ENCODE measurements around the gene EXOC6B. TPM values are rescaled to one million over a fixed set of nuclear protein-coding genes. Genes with fewer than 3 reads are reported as not detected.
A peak's percentile ranks its signal among the peaks of the same experiment; 100 is the strongest.

The EXOC6B gene
- total RNA-seq, 4 donors from 2014 or later: 14.1 to 107 (median 38.5) TPM

DNA sequence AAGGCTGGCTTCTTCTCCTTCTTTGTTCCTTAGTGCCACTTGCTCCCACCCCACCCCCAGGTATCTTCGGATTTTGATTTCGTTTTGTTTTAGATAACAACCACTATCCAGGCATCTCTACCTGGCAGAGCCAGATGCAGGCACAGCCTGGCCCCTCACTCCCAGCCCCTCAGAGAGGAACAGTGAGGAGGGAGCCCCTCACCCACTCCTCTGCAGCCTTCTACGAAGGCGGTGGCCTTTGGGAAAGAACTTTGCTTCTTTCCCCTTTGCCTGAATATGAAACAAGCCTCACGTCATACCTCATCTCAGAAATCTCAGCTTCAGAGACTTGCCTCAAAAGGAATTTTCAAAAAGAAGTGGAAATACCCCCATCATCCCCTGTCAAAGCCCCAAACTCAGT is 671.9 kb downstream of the EXOC6B start:
- Histone ChIP-seq H3K27me3 (peaks cover 0 to 8% of the 10 kb centered on the region in 2 donors), H3K9me3 (no peaks in the 10 kb centered on the region), H3K27ac (no peak overlapping the region), H3K36me3 (no peaks in the 10 kb centered on the region), H3K4me1 (peaks cover 0 to 11% of the 10 kb centered on the region in 2 donors), H3K4me3 (no peak overlapping the region)
- TF ChIP-seq POLR2A (IDR thresholded peaks at IDR 0.05): no peak
- TF ChIP-seq, protein P1, sequence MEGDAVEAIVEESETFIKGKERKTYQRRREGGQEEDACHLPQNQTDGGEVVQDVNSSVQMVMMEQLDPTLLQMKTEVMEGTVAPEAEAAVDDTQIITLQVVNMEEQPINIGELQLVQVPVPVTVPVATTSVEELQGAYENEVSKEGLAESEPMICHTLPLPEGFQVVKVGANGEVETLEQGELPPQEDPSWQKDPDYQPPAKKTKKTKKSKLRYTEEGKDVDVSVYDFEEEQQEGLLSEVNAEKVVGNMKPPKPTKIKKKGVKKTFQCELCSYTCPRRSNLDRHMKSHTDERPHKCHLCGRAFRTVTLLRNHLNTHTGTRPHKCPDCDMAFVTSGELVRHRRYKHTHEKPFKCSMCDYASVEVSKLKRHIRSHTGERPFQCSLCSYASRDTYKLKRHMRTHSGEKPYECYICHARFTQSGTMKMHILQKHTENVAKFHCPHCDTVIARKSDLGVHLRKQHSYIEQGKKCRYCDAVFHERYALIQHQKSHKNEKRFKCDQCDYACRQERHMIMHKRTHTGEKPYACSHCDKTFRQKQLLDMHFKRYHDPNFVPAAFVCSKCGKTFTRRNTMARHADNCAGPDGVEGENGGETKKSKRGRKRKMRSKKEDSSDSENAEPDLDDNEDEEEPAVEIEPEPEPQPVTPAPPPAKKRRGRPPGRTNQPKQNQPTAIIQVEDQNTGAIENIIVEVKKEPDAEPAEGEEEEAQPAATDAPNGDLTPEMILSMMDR (IDR thresholded peaks at IDR 0.05): no peak
- intact Hi-C loops (cut with DNase I; ENCODE audit: low total_unique reads): loop anchor here (5.0 kb wide), 1 partner anchor 607 kb away; no protein-coding TSS in a partner anchor
- DNase-seq: no peak

DNA sequence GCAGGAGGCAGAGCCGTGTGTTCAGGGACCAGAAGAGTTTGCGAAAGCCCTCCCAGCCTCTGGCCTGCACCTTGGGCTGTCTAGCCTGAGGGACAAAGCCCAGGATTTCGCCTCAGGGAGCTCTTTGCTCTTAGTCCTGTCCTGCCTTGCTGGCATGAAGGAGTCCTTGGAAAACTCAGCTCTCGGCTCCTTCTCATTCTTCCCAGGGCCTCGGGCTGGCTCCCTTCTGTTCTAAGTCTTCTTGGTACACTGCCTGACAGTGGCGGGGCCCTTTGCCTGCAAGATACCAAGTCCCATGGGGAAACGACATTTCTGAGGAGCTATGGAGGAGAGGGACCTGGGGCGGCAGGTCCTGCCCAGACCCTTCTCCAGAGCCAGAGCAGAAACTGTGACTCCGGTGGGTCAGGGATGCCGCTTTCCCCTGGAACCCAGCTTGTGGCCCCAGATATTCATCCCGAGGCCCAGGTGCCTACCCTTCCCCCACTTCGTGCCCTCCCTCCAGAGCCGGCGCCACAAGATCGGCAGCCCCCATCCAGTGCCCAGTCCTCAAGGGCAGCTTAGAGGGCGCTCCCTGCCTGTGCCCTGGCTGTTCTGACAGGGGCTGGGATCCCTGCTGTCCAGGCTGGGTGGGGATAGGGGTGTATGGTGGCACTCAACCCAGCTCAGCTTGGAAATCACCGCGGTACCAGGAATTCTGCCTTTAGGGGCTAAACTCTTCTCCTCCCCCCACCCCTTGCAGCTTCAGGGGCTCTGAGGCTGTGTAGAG is 672.6 kb downstream of the EXOC6B start:
- Histone ChIP-seq H3K4me1 (peaks cover 0 to 14% of the 10 kb centered on the region in 2 donors), H3K27me3 (peaks cover under 1 to 8% of the 10 kb centered on the region in 2 donors), H3K4me3 (no peak overlapping the region), H3K9me3 (no peaks in the 10 kb centered on the region), H3K36me3 (no peaks in the 10 kb centered on the region), H3K27ac (no peak overlapping the region)
- TF ChIP-seq, protein P1 (IDR thresholded peaks at IDR 0.05): no peak
- no peak for TF ChIP-seq POLR2A (IDR thresholded peaks at IDR 0.05)
- intact Hi-C loops (cut with DNase I; ENCODE audit: low total_unique reads): loop anchor here (5.0 kb wide), 1 partner anchor 606 kb away; no protein-coding TSS in a partner anchor
- peak in 1 of 2 donors; percentile 8 for DNase-seq

DNA sequence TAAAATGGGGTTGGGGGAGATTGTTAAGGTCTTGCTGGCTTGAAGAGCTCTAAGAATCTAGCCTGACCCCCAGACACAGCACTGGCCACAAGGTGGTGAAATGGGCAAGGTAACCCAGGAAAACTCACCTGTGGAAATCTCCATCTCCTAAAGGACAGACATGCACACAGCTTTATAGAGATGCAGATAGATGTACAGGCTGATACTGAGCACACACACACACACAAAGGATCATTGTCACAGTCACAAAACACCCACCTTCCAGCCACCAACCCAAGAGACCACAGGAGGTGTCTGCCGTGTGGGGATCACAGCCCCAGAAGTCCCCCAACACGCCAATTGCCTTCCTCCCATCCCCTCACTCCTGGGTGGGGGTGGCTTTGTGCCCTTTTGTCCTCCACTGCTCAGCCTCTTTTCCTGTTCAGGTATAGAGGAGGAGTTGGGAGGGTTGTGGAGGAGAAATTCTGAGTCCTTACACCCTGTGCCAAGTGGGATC is 674.9 kb downstream of the EXOC6B start:
- Histone ChIP-seq H3K27me3 (peaks cover 21 to 31% of the 10 kb centered on the region in 2 donors), H3K9me3 (no peaks in the 10 kb centered on the region), H3K4me3 (no peak overlapping the region), H3K36me3 (no peaks in the 10 kb centered on the region), H3K27ac (no peak overlapping the region), H3K4me1 (peaks cover 0 to 27% of the 10 kb centered on the region in 2 donors)
- DNase-seq: peak; percentile 3 to 4
- intact Hi-C loops (cut with DNase I; ENCODE audit: low total_unique reads): loop anchor here (5.0 kb wide), 1 partner anchor 604 kb away; no protein-coding TSS in a partner anchor
- TF ChIP-seq, protein P1 (IDR thresholded peaks at IDR 0.05): no peak
- TF ChIP-seq POLR2A (IDR thresholded peaks at IDR 0.05): no peak

DNA sequence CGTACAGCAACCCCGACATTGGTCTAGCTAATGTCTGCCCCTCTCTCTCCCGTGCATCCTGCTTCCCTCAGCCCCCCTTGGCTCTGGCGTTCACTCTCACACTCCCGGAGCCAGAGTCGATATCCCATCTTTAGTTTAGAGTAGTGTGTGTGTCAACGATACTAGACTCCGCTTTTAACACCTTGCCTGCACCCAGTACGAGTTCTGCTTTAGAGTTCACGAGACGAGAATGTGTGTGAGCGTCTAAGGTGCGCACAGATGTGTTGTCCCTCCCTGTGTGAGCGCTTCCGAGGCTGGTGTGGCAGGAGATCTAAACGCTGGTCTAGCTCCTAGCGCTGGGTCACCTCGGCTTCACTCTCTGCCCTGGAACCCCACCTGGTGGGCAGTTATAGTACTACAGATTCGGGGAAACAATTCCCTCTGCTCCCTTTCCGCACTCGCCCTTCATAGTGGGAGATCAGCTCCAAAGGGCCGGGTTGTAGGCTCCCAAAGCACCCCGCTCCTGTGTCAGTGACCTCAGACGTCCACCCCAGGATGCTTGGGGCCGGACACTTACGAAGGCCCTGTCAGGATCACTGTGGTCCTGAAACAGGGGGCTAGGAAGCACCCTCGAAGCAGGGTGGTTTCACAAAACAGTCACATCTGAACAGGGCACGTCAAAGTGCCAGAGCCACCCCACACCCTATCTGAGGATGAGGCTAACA is 675.5 kb downstream of the EXOC6B start:
- H3K4me1 ChIP-seq: peaks cover 0 to 29% of the 10 kb centered on the region in 2 donors
- peak; percentile 72 for DNase-seq
- intact Hi-C loops (cut with DNase I; ENCODE audit: low total_unique reads): loop anchor here (5.0 kb wide), 1 partner anchor 603 kb away; no protein-coding TSS in a partner anchor
- no peak for TF ChIP-seq POLR2A (IDR thresholded peaks at IDR 0.05)
- TF ChIP-seq, protein P1 (IDR thresholded peaks at IDR 0.05): peak; percentile 75 to 87 (median 86)
- H3K4me3 ChIP-seq: no peak overlapping the region
- H3K9me3 ChIP-seq: no peaks in the 10 kb centered on the region
- no peak overlapping the region for H3K27ac ChIP-seq
- H3K36me3 ChIP-seq: no peaks in the 10 kb centered on the region
- H3K27me3 ChIP-seq: peaks cover 22 to 36% of the 10 kb centered on the region in 2 donors
